ENCODE data around the gene THADA.

THADA gene

DNA sequence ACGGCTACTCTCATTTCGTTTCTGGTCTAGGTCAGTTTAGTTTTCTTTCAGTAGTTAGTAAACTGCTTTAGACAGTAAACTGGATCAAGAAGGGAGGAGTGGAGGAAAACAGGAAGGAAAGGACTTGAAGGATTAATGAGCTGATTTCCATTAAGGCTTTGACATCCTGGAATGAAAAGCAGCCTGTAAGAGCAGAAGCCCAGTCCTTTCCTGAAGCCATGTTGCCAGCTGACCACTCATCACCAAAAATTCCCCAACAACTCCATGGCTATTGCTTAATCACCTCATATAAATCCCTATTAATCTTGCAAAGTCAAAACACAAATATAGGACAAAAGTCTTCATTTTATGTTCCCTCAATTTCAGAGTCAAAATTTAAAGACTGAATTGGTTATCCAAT is 255.8 kb downstream of the THADA start:
- no peak overlapping the region for H3K4me3 ChIP-seq (ENCODE audit: control insufficient read depth, low read depth, low read length)
- DNase-seq (ENCODE audit: low read depth) = peak; percentile 88
- TF ChIP-seq, protein P1, sequence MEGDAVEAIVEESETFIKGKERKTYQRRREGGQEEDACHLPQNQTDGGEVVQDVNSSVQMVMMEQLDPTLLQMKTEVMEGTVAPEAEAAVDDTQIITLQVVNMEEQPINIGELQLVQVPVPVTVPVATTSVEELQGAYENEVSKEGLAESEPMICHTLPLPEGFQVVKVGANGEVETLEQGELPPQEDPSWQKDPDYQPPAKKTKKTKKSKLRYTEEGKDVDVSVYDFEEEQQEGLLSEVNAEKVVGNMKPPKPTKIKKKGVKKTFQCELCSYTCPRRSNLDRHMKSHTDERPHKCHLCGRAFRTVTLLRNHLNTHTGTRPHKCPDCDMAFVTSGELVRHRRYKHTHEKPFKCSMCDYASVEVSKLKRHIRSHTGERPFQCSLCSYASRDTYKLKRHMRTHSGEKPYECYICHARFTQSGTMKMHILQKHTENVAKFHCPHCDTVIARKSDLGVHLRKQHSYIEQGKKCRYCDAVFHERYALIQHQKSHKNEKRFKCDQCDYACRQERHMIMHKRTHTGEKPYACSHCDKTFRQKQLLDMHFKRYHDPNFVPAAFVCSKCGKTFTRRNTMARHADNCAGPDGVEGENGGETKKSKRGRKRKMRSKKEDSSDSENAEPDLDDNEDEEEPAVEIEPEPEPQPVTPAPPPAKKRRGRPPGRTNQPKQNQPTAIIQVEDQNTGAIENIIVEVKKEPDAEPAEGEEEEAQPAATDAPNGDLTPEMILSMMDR (conservative IDR thresholded peaks at IDR 0.05; ENCODE audit: control insufficient read depth, insufficient read depth, low read depth, low read length) = no peak

DNA sequence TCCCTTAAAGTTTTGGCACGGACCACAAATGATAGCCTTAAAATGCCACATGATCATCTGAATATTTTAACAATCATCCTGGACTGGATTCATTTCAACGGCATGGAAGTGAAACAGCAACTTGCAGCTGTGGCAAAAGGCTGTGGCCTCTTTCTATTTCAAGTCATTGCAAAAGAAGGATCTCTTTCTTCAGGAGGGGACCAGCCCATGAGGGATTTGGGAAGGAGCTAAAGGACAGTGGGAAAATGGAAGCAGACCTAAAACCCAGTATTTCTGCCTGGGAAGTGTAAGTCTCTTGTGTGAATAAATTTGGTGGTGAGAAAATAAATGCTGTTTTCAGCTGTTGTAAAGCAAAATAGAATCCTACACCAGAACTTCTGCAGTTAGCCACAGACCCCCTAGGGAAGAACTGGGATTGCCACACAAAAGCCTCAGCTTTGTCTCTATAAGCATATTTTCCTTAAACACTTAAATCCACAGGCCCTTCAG is 262.1 kb downstream of the THADA start:
- TF ChIP-seq, protein P1 (conservative IDR thresholded peaks at IDR 0.05; ENCODE audit: control insufficient read depth, insufficient read depth, low read depth, low read length) = no peak
- no peak overlapping the region for H3K4me3 ChIP-seq (ENCODE audit: control insufficient read depth, low read depth, low read length)
- peak; percentile 82 for DNase-seq (ENCODE audit: low read depth)

DNA sequence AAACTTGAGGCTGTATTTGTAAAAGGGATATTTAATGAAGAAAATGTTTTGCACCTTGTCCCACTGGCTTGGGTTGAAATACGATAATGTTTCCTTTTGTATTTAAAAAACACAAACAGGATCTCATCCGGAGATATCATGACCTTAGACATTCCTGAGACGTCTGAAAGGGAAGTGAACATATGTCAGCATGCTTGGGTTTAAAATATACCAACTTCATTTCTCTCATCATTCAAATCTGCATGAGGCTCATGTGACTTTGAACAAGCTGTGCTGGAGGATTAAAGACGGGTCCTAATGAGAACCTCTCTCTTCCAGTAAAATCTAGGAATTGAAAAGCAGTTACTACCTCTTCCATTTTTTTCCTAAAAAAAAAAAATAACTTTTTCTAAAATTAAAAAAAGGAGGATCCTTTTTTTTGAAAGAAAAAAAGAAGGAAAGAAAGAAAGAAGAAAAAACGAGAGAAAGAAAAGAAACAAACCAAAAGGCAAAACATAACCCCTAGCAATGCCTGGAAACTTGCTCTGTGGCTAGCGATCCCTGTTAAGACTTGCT is 262.7 kb downstream of the THADA start:
- no peak for DNase-seq (ENCODE audit: low read depth)
- H3K4me3 ChIP-seq (ENCODE audit: control insufficient read depth, low read depth, low read length) = no peak overlapping the region
- TF ChIP-seq, protein P1 (conservative IDR thresholded peaks at IDR 0.05; ENCODE audit: control insufficient read depth, insufficient read depth, low read depth, low read length) = no peak

GRCh38 chr2:43332653-43333052 is 263.2 kb downstream of the THADA start:
- TF ChIP-seq, protein P1 (conservative IDR thresholded peaks at IDR 0.05; ENCODE audit: control insufficient read depth, insufficient read depth, low read depth, low read length) = no peak
- DNase-seq (ENCODE audit: low read depth) = no peak
- no peak overlapping the region for H3K4me3 ChIP-seq (ENCODE audit: control insufficient read depth, low read depth, low read length)

DNA sequence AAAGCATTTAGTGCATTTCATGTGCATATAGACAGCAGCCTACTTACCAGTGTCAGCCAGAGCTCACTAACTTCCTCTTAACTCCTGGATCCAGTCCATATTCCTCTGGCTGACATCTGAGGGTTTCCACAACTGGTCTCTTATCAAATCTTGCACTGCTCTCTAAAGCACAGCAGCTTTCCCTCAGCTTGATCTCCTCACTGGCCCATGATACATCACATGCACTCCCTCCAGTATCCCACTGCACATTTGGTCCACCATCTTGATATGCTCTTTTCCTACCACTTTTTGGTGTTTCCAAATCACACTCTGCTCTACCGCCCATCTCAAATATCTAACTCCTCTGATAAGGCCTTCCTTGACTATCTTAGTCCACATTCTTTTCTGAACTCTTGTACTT is 264.4 kb downstream of the THADA start:
- H3K4me3 ChIP-seq (ENCODE audit: control insufficient read depth, low read depth, low read length) = no peak overlapping the region
- DNase-seq (ENCODE audit: low read depth) = no peak
- TF ChIP-seq, protein P1 (conservative IDR thresholded peaks at IDR 0.05; ENCODE audit: control insufficient read depth, insufficient read depth, low read depth, low read length) = no peak

GRCh38 chr2:43329637-43330036 is 266.2 kb downstream of the THADA start:
- DNase-seq (ENCODE audit: low read depth) = no peak
- TF ChIP-seq, protein P1 (conservative IDR thresholded peaks at IDR 0.05; ENCODE audit: control insufficient read depth, insufficient read depth, low read depth, low read length) = no peak
- H3K4me3 ChIP-seq (ENCODE audit: control insufficient read depth, low read depth, low read length) = no peak overlapping the region

DNA sequence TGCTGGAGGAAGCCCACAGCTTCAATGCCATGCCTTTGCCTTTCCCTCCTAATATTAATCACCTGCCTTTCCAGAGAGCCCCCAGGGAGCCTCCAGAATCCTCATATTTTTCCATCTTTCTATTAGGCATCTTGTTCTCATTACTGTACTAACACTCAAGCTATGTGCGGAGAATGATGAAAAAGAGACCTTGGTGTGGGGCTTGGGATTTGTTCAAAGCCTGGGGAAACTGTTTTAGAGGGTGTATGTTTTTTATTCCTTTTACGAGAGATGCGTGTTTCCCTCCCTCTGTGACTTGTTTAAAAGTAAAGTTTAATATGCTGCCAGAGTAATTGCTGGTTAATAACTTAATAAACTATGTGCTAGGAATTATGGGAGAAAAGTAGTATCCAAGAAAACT is 267.0 kb downstream of the THADA start:
- TF ChIP-seq, protein P1 (conservative IDR thresholded peaks at IDR 0.05; ENCODE audit: control insufficient read depth, insufficient read depth, low read depth, low read length) = no peak
- no peak for DNase-seq (ENCODE audit: low read depth)
- H3K4me3 ChIP-seq (ENCODE audit: control insufficient read depth, low read depth, low read length) = no peak overlapping the region

Measured in fibroblast of mammary gland (primary cell).